Measurements from ENCODE around the gene FANCE.
"Not testable (repeated sequence)": the region's sequence is repeated elsewhere in the genome, so short reads cannot be mapped to it uniquely, and the experiment has no call there.

FANCE gene

DNA sequence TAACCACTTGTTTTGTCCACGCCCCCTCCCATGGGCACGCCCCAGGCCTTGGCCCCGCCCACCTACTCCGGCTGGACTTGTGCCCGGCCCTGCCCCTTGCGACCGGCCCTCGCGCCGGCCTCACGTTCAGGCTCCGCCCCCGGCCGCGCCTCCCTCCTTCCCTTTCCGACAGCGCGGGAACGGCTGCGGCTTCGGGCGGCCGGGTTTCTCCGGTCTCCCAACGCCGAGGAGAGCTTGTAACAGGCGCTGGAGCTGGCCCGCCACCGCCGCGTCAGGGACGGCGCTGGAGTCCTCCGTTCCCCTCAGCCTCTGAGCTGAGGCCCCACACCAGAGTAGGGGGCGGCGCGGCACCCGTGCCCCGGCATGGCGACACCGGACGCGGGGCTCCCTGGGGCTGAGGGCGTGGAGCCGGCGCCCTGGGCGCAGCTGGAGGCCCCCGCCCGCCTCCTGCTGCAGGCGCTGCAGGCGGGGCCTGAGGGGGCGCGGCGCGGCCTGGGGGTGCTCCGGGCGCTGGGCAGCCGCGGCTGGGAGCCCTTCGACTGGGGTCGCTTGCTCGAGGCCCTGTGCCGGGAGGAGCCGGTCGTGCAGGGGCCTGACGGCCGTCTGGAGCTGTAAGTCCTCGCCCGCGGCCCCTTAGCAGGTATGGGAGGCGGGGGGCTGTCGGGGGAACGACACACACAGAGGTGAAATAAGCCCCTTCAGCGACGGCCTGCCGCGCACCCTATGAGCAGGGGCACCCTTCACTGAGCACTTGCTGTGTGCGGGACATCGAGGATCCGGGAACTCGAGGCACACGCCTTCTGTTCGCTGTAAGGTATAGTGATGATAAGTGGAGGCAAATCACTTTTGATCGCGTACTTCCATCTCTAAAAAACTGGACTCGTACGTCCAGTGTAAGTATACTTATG is at the start of gene FANCE:
FANCE (plus strand) TSS at position 156 of the 908 bp plus-strand sequence; CDS start at position 364, 208 bp downstream.
- DNase-seq = peak; percentile 66

- no peak for DNase-seq
These were observed 49.3 kb upstream of the FANCE start for GRCh38 chr6:35402856-35403191.

GRCh38 chr6:35403544-35404442 is 48.3 kb upstream of the FANCE start:
- DNase-seq = no peak

GRCh38 chr6:35406711-35407485 is 45.2 kb upstream of the FANCE start:
- no peak for DNase-seq

GRCh38 chr6:35409245-35409644 is 42.9 kb upstream of the FANCE start:
- no peak for DNase-seq

- no peak for DNase-seq
These were observed 42.0 kb upstream of the FANCE start for GRCh38 chr6:35410131-35410530.

DNA sequence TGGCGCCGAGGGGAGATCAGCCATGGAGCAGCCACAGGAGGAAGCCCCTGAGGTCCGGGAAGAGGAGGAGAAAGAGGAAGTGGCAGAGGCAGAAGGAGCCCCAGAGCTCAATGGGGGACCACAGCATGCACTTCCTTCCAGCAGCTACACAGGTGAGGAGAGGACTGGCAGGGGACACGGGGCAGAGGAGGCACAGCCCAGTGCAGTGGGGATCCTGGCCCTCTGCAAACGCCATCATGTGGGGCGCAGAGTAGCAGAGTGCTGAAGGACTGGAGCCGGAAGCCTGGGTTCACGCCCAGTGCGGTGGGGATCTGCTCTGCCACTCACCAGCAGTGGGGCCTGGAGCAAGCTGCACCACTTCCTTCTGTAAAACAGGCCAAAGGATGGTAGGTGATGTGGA is 41.1 kb upstream of the FANCE start:
- no peak for DNase-seq

GRCh38 chr6:35412102-35412501 is 40.0 kb upstream of the FANCE start:
- DNase-seq = no peak

DNA sequence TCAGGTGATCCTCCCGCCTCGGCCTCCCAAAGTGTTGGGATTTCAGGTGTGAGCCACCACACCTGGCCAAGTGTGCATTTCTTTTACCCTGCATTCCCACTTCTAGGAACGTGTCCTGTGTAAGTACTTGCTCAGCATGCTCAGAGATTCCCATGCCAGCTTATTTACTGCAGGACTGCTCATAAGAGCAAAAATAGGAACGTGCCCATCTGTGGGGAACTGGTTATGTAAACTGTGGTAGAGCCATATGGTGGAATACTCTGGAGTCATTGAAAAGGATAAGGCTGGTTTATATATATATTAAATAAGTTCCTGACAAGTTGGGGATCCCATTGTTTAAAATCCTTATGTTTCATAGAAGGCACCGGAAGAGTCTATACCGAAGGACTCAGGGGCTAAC is 38.2 kb upstream of the FANCE start:
- DNase-seq = no peak

DNA sequence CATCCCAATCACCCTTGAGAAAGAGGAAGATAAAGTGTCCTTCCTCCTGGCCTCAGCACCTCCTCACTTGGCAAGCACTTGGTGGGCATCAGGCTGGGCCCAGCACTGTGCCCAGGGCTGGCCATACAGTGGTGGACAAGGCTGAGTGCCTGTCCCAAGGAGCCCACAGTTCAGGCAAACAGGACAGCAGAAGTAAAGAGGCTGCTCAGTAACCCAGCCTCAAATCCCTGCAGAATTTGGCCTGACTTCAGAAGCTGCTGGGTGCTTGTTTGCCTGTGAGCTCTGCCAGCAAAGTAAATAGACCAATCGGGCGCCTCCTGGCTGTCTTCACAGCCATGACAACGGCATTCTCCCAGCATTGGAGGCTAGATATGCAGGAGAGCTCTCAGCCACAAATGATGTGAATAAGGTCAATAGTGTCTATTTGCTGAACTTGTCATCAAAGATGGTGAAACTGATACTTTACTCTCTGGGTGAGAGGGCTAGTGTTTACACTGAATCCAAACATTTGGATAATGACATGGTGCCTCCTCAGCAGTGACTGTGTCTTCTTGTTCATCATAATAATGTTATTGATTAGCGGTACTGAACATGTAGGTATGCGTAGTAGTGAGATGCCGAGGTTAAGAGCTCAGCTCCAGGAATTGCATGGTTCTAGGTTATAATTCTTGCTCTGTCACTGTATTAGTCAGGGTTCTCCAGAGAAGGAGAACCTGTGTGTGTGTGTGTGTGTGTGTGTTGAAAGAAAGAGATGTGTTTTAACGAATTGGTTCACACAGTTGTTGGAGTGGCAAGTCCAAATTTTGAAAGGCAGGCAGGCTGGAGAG is 36.9 kb upstream of the FANCE start:
- DNase-seq = no peak

DNA sequence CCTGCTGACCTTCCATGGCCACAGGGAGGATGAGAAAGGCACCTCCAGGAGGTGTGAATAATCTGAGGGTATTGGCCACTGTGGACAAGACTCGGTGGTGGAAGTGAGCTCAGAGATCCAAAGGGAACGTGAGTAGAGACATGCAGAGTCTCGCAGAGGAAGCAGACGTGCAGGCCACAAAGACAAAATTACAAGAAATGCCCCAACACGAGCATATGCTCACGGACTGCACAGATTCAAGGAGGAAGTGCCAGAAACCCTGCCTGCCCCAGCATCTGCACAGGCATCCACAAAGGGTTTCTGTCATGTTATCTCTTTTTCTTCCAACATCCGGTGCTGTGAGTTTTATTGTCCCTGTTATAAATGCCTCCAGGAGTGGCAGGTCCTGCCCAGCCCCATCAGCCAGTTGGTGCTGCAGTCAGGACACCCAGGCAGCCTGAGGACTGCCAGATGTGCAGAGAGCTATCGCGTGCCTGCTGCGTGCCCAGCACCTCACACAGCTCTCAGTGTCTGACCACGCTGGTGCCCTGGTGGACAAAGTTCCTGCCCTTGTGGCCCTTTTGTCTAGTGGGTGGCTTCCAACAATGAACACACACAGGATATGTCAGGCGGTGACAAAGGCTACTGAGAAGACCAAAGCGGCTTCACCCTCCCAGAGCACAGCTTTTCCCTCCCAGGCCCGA is 34.0 kb upstream of the FANCE start:
- no peak for DNase-seq

- no peak for DNase-seq
These were observed 32.7 kb upstream of the FANCE start for GRCh38 chr6:35419417-35419816.

- no peak for DNase-seq
These were observed 32.2 kb upstream of the FANCE start for GRCh38 chr6:35419961-35420360.

GRCh38 chr6:35425284-35425683 is 26.9 kb upstream of the FANCE start:
- DNase-seq = no peak

DNA sequence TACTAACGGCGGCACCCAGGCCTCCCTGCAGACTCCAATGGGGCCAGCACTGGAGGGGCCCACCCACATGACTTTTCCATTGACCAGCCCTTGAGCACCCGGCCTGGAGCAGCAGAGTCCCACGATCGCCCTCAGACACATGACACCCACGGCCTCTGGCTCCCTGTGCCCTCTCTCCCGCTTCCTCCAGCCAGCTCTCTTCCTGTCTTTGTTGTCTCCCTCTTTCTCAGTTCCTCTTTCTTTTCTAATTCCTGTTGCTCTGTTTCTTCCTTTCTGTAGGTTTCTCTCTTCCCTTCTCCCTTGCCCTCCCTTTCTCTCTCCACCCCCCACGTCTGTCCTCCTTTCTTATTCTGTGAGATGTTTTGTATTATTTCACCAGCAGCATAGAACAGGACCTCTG is 26.1 kb upstream of the FANCE start:
- no peak for DNase-seq

DNA sequence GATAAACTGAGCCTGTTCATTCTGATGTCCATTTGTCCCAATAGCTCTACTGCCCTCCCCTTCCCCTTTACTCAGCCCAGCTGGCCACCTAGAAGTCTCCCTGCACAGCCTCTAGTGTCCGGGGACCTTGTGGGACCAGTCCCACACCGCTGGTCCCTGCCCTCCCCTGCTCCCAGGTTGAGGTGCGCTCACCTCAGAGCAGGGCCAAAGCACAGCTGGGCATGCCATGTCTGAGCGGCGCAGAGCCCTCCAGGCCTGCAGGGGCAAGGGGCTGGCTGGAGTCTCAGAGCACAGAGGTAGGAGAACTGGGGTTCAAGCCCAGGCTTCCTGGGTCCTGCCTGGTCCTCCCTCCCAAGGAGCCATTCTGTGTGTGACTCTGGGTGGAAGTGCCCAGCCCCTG is 24.7 kb upstream of the FANCE start:
- DNase-seq = no peak

- DNase-seq = no peak
These were observed 24.3 kb upstream of the FANCE start for GRCh38 chr6:35427851-35428321.

DNA sequence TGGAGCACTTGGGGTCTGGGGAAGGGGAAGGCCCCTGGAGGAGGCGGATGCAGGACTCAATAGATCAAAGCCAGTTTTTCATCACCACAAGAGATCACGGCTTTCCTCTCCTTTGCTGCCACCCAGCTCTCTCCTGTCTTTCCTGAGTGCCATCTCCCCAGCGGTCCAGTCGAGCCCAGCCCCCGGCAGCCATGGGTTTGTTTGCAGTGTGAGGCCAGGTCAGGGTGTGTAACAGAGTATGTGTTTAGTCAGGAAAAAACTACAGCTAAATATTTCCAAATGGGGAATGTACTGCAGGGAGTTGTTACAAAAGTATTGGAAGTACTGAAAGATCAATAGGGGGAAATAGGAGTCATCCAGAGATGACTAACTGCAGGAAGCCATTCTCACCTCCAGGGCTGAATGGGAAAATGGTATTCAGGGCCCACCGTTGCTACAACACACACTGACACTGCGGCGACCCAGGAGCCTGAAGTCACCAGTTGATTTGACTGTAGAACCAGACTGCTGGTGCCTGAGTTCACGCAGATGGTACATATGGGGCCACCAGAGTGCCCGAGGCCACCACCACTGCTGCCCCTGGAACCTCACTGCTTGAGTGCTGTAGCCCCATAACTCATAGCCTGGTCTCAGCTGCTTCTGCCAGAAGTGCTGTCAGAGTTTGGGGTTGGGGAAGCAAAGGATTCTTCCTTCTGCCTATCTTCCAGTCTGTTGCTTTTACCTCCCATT is 23.6 kb upstream of the FANCE start:
- DNase-seq = no peak

DNA sequence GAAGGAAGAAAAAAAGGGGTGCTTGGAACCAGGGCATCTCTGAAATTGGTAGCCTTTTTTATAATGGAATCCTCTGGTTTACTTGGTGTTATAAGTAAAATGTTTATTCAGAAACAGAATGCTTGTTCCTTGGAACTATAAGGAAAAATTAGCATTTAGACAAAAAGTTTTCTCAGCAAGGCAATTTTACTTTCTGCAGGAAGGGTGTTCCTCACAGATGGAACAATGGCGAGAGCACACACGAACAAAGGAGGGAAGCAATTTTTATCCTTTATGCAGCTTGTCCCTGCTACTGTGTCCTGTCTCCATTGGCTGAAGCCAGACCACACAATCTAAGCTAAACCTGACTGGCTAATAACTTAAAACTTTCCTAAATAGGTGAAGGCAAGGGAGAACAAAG is 22.7 kb upstream of the FANCE start:
- no peak for DNase-seq

DNA sequence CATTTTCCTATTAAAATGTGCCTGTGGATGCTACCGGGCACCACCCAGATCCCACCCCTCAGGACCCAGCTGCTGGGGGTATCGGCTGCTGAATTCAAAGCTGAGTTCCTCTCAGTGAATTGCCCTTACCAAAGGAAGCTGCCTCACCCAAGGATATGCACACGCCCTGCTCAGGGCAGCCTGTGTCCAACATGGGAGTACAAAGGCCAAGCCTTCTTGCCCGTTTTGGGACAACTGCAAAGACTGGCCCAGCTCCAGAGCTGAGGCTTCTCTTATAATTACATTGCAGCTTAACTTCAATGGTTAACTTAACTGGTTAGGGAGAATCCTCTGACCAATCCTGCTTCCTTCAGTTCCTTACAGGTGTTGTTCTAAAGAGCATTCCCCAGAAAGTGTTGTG is 19.8 kb upstream of the FANCE start:
- no peak for DNase-seq

DNA sequence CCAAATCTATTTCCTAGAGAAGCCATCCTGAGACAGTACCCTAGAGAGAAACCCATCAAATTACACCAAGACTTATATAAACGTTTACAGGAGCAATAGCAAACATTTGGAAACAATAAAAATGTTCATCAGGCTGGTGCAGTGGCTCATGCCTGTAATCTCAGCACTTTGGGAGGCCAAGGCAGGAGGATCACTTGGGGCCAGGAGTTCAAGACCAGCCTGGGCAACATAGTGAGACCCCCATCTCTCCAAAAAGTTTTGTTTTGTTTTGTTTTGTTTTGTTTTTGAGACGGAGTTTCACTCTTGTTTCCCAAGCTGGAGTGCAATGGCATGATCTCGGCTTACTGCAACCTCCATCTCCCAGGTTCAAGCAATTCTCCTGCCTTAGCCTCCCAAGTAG is 19.4 kb upstream of the FANCE start:
- DNase-seq = not testable (repeated sequence)

All from GOT3 (cell line).